ENCODE measurements around the gene NCR3LG1. TPM values are rescaled to one million over a fixed set of nuclear protein-coding genes. Genes with fewer than 3 reads are reported as not detected.

NCR3LG1 gene
- total RNA-seq, 4 donors from 2014 or later, result 0.29 to 4.6 (median 0.91) TPM

DNA sequence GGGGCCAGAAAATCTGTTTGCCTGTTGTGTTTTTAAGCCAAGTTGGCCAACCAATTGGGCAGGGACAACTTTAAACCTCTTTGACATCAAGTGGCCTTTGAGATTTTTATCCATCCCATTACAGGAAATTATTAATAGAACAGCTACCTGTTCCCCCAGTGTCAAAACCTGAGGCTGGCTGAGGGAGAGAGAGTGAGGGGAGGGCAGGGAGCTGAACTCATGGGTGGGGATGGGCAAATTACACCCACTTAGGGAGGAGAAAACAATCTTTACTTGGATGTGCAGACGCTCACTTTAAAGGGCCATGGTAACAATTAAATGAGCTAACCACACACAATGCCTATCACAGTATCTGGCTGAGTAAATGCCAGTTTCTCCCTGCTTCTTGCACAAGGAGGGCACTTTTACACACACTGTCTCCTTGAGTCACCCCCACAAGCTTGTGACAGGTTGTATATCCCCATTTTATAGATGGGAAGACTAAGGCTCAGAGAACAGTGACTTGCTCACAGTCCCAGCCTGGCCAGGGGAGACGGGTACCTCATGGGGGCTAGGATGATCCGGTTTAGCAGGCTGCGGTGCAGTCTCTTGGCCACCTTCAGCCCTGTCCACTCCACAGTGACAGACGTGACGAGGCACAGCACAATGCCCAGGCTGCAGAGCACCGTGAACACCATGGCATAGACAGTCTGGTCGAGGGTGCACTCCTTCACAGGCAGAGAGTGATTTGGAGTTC is 54.6 kb downstream of the NCR3LG1 start:
- Histone ChIP-seq H3K9me3 (no peaks in the 10 kb centered on the region), H3K27me3 (no peaks in the 10 kb centered on the region), H3K27ac (peak overlapping the region; percentile 14 to 62), H3K36me3 (no peaks in the 10 kb centered on the region), H3K4me1 (peaks cover 0 to 3% of the 10 kb centered on the region in 2 donors), H3K4me3 (no peak overlapping the region)
- DNase-seq, result no peak
- TF ChIP-seq POLR2A (IDR thresholded peaks at IDR 0.05), result no peak
- TF ChIP-seq, protein P1, sequence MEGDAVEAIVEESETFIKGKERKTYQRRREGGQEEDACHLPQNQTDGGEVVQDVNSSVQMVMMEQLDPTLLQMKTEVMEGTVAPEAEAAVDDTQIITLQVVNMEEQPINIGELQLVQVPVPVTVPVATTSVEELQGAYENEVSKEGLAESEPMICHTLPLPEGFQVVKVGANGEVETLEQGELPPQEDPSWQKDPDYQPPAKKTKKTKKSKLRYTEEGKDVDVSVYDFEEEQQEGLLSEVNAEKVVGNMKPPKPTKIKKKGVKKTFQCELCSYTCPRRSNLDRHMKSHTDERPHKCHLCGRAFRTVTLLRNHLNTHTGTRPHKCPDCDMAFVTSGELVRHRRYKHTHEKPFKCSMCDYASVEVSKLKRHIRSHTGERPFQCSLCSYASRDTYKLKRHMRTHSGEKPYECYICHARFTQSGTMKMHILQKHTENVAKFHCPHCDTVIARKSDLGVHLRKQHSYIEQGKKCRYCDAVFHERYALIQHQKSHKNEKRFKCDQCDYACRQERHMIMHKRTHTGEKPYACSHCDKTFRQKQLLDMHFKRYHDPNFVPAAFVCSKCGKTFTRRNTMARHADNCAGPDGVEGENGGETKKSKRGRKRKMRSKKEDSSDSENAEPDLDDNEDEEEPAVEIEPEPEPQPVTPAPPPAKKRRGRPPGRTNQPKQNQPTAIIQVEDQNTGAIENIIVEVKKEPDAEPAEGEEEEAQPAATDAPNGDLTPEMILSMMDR (IDR thresholded peaks at IDR 0.05), result no peak
- intact Hi-C loops (cut with DNase I; ENCODE audit: low total_unique reads), result no loop called here

DNA sequence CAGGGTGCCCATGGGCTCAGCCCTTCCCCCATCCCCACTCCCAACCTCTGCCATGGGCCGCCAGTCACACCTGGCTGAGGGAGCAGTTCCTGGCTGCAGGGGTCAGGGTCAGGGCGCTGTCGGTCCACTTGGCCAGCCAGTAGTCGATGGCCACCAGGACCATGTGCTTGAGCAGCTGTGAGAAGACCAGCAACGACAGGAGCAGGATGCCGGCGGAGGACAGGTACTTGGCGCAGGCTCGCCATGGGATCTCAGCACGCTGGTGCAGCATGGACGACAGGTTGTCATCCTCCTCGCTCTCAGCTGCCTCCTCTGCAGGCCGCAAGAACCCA is 55.2 kb downstream of the NCR3LG1 start:
- intact Hi-C loops (cut with DNase I; ENCODE audit: low total_unique reads), result no loop called here
- H3K4me1 ChIP-seq, result peaks cover 0 to 3% of the 10 kb centered on the region in 2 donors
- TF ChIP-seq POLR2A (IDR thresholded peaks at IDR 0.05), result no peak
- TF ChIP-seq, protein P1 (IDR thresholded peaks at IDR 0.05), result no peak
- H3K27me3 ChIP-seq, result no peaks in the 10 kb centered on the region
- H3K4me3 ChIP-seq, result no peak overlapping the region
- no peaks in the 10 kb centered on the region for H3K9me3 ChIP-seq
- DNase-seq, result no peak
- no peaks in the 10 kb centered on the region for H3K36me3 ChIP-seq
- H3K27ac ChIP-seq, result no peak overlapping the region

DNA sequence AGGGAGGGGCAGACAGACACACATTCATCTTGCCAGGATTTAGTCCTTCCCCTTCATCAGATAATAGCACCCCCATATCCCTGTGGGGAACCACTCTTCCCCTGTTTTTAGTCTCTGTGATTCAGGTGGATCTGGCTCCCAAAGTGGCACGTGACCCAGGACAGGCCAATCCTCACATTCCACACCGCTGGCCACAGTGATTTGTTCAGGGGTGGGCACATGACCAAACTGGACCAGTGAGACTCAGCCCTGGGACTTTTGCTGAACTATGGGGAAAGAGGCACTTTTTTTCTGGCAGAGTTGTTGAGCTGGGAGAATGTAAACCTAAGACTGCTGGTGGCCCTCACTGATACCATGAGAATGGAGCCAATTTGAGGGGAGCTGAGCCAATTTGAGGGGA is 56.0 kb downstream of the NCR3LG1 start:
- no peak overlapping the region for H3K27ac ChIP-seq
- no peak for DNase-seq
- H3K4me3 ChIP-seq, result no peak overlapping the region
- peaks cover 0 to 3% of the 10 kb centered on the region in 2 donors for H3K4me1 ChIP-seq
- intact Hi-C loops (cut with DNase I; ENCODE audit: low total_unique reads), result no loop called here
- no peaks in the 10 kb centered on the region for H3K27me3 ChIP-seq
- no peaks in the 10 kb centered on the region for H3K36me3 ChIP-seq
- TF ChIP-seq, protein P1 (IDR thresholded peaks at IDR 0.05), result no peak
- TF ChIP-seq POLR2A (IDR thresholded peaks at IDR 0.05), result no peak
- no peaks in the 10 kb centered on the region for H3K9me3 ChIP-seq

DNA sequence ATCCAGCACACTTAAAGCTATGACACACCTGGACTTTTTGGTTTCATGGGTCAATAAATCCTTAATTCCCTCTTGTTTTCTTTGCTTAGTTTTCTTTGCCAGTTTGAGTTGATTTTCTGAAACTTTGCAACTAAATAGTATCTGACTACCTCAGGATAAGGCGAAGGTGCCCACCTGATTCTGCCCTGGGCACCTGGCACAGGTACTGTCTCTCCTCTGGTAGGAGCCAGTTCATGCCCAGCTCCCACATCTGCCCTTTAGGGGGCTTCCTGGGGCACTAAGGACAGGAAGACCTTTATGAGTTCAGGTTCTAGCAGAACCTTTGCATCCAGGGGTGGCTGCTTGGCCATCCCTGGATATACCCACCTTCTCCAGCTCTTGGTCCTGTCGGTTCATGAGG is 56.4 kb downstream of the NCR3LG1 start:
- Histone ChIP-seq H3K27me3 (no peaks in the 10 kb centered on the region), H3K4me3 (no peak overlapping the region), H3K9me3 (no peaks in the 10 kb centered on the region), H3K4me1 (peaks cover 0 to 3% of the 10 kb centered on the region in 2 donors), H3K27ac (no peak overlapping the region), H3K36me3 (no peaks in the 10 kb centered on the region)
- TF ChIP-seq, protein P1 (IDR thresholded peaks at IDR 0.05), result no peak
- TF ChIP-seq POLR2A (IDR thresholded peaks at IDR 0.05), result no peak
- intact Hi-C loops (cut with DNase I; ENCODE audit: low total_unique reads), result no loop called here
- no peak for DNase-seq

DNA sequence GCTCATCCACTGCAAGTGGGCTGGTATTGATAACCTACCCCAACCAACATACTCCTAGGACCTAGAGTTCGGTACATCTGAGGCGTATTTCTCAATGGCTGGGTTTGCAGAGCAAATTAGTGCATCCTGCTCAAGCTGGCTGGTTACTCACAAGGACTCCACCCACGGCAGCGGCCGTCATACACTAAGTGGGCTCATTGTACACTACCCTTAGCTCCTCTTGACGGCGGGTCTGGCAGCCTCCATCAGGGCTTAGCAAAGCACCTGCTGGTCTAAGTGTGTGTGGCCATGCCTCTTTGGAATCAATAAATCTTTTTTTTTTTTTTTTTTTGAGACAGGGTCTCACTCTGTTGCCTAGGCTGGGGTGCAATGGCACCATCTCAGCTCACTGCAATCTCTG is 57.0 kb downstream of the NCR3LG1 start:
- H3K27ac ChIP-seq, result no peak overlapping the region
- H3K9me3 ChIP-seq, result no peaks in the 10 kb centered on the region
- H3K36me3 ChIP-seq, result no peaks in the 10 kb centered on the region
- H3K4me1 ChIP-seq, result peaks cover 0 to 3% of the 10 kb centered on the region in 2 donors
- no peaks in the 10 kb centered on the region for H3K27me3 ChIP-seq
- H3K4me3 ChIP-seq, result no peak overlapping the region
- no peak for DNase-seq
- intact Hi-C loops (cut with DNase I; ENCODE audit: low total_unique reads), result no loop called here
- no peak for TF ChIP-seq POLR2A (IDR thresholded peaks at IDR 0.05)
- TF ChIP-seq, protein P1 (IDR thresholded peaks at IDR 0.05), result no peak

Measured in uterus (tissue), 4 donors.